ENCODE measurements around the gene C5orf22. TPM values are rescaled to one million over a fixed set of nuclear protein-coding genes. Genes with fewer than 3 reads are reported as not detected.
A peak's percentile ranks its signal among the peaks of the same experiment; 100 is the strongest.

C5orf22 gene
- total and polyA plus RNA-seq, 2 of the 13 experiments (the other 11 are each of a cell fraction or from before 2014, with no cell fraction given), result 14.0 to 21.5 TPM

DNA sequence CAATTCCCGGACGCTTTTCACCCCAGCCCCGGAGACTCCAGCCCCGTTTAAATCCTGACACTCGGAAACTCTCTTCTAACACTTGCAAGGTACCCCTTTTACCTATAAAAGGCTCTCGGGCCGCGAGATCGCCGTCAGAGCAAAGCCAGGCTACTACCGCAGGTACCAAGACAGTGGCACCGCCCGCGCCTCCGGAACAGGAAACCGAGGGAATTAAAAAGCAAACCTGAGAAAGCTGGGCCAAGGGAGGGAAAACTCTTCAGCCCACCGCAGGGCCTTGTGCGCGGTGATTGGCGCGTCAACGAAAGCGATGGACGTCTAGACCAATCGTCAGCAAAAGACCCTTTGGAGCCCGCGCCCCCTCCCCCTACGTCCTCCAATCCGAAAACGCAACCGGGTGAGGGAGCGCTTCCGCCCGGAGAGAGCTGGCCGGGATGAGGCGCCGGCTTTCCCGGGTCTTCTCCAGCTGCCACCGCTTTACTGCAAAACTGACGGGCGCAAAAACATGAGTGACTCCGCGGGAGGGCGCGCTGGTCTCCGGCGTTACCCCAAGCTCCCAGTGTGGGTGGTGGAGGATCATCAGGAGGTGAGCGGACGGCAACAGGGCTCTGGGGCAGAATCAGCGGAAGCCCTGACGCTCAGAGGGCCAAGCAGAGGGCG is at the start of gene C5orf22, which contains the start of gene DROSHA (continued):
- TF ChIP-seq, protein P1, sequence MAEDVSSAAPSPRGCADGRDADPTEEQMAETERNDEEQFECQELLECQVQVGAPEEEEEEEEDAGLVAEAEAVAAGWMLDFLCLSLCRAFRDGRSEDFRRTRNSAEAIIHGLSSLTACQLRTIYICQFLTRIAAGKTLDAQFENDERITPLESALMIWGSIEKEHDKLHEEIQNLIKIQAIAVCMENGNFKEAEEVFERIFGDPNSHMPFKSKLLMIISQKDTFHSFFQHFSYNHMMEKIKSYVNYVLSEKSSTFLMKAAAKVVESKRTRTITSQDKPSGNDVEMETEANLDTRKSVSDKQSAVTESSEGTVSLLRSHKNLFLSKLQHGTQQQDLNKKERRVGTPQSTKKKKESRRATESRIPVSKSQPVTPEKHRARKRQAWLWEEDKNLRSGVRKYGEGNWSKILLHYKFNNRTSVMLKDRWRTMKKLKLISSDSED (CRISPR knock-in tag; IDR thresholded peaks at IDR 0.05), result no peak
- TF ChIP-seq NR2F2 (IDR thresholded peaks at IDR 0.05; ENCODE audit: borderline replicate concordance, low read depth) (no peak), ZNF460 (CRISPR knock-in tag; IDR thresholded peaks at IDR 0.05; ENCODE audit: borderline replicate concordance) (no peak), HNF4G (IDR thresholded peaks at IDR 0.05; ENCODE audit: borderline replicate concordance, low read depth, low read length) (no peak), HNF4G (CRISPR knock-in tag; IDR thresholded peaks at IDR 0.05; ENCODE audit: borderline replicate concordance, low read depth) (no peak)
- TF ChIP-seq, protein P2, sequence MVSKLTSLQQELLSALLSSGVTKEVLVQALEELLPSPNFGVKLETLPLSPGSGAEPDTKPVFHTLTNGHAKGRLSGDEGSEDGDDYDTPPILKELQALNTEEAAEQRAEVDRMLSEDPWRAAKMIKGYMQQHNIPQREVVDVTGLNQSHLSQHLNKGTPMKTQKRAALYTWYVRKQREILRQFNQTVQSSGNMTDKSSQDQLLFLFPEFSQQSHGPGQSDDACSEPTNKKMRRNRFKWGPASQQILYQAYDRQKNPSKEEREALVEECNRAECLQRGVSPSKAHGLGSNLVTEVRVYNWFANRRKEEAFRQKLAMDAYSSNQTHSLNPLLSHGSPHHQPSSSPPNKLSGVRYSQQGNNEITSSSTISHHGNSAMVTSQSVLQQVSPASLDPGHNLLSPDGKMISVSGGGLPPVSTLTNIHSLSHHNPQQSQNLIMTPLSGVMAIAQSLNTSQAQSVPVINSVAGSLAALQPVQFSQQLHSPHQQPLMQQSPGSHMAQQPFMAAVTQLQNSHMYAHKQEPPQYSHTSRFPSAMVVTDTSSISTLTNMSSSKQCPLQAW (CRISPR knock-in tag; IDR thresholded peaks at IDR 0.05), result peak; percentile 73; the same call in 1 of the 2 replicates
- TF ChIP-seq, protein P3, sequence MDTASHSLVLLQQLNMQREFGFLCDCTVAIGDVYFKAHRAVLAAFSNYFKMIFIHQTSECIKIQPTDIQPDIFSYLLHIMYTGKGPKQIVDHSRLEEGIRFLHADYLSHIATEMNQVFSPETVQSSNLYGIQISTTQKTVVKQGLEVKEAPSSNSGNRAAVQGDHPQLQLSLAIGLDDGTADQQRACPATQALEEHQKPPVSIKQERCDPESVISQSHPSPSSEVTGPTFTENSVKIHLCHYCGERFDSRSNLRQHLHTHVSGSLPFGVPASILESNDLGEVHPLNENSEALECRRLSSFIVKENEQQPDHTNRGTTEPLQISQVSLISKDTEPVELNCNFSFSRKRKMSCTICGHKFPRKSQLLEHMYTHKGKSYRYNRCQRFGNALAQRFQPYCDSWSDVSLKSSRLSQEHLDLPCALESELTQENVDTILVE (CRISPR knock-in tag; IDR thresholded peaks at IDR 0.05), result no peak
